CD14-positive monocyte (primary cell): ENCODE results near the gene COL4A4. TPM values are rescaled to one million over a fixed set of nuclear protein-coding genes. Genes with fewer than 3 reads are reported as not detected.

Source experiments
- DNase-seq, 3 donors: peaks; one replicate each; pipeline ENCODE4 v3.0.0-alpha.2; 2011 to 2022
- H2AFZ ChIP-seq: 2 replicates; pipeline ENCODE4 v1.6.0; 2012; ENCODE audit warnings: mild to moderate bottlenecking, low read depth, low read length, inconsistent platforms; ENCODE audit not compliant: insufficient read depth, poor library complexity, severe bottlenecking
- H3K27ac ChIP-seq, 2 donors: 1 replicate in 1 of 2; 2 replicates in 1 of 2; pipeline ENCODE4 v1.5.1; 2012 to 2013; ENCODE audit warnings: low read length in 2 of 2, control low read depth in 1 of 2, inconsistent platforms in 1 of 2, low read depth in 1 of 2, mild to moderate bottlenecking in 1 of 2
- H3K27me3 ChIP-seq, 2 donors: one replicate each; pipeline versions ENCODE4 v1.6.0 to v1.6.1; 2011 to 2013; ENCODE audit warnings: low read length in 2 of 2; ENCODE audit not compliant: control insufficient read depth in 2 of 2, insufficient read depth in 2 of 2
- H3K36me3 ChIP-seq, 2 donors: replicated peaks in 1 of 2; 1 replicate in 1 of 2; 2 replicates in 1 of 2; pipeline versions ENCODE4 v1.5.1 to v1.6.1; 2012 to 2013; ENCODE audit warnings: low read length in 2 of 2, control low read depth in 1 of 2, inconsistent platforms in 1 of 2, mild to moderate bottlenecking in 1 of 2; ENCODE audit not compliant: insufficient read depth in 2 of 2, control insufficient read depth in 1 of 2
- H3K4me1 ChIP-seq, 2 donors: 1 replicate in 1 of 2; 2 replicates in 1 of 2; pipeline versions ENCODE4 v1.5.1 to v1.6.1; 2012 to 2013; ENCODE audit warnings: low read length in 2 of 2, control low read depth in 1 of 2, inconsistent platforms in 1 of 2, mild to moderate bottlenecking in 1 of 2, moderate library complexity in 1 of 2; ENCODE audit not compliant: insufficient read depth in 2 of 2, control insufficient read depth in 1 of 2
- H3K4me2 ChIP-seq: replicated peaks from 2 replicates; pipeline ENCODE3; 2012; ENCODE audit warnings: low read length, moderate library complexity, mild to moderate bottlenecking; ENCODE audit not compliant: poor library complexity, severe bottlenecking; ENCODE audit errors: extremely low read depth
- H3K4me3 ChIP-seq, 3 experiments: fragments of 200-600 bp in 1 of 3; sonication (generic) in 1 of 3; replicated peaks in 1 of 3; 1 replicate in 2 of 3; 2 replicates in 1 of 3; pipeline ENCODE4 v1.5.1; 2011 to 2013; ENCODE audit warnings: low read length in 3 of 3, mild to moderate bottlenecking in 3 of 3, control low read depth in 2 of 3, low read depth in 2 of 3, inconsistent platforms in 1 of 3, moderate library complexity in 1 of 3
- H3K79me2 ChIP-seq: 2 replicates; pipeline ENCODE4 v1.6.0; 2012; ENCODE audit warnings: mild to moderate bottlenecking, control low read depth, inconsistent platforms, low read length, moderate library complexity; ENCODE audit not compliant: insufficient read depth
- H3K9ac ChIP-seq: 2 replicates; pipeline ENCODE4 v1.6.0; 2017; ENCODE audit warnings: low read length, mild to moderate bottlenecking; ENCODE audit not compliant: insufficient read depth, poor library complexity, severe bottlenecking
- H3K9me3 ChIP-seq, 2 donors: replicated peaks in 1 of 2; 1 replicate in 1 of 2; 2 replicates in 1 of 2; pipeline versions ENCODE4 v1.5.1 to v1.6.1; 2012 to 2013; ENCODE audit warnings: low read length in 2 of 2, control low read depth in 1 of 2; ENCODE audit not compliant: control insufficient read depth in 1 of 2, insufficient read depth in 1 of 2
- H4K20me1 ChIP-seq: 2 replicates; pipeline ENCODE4 v1.6.0; 2012; ENCODE audit warnings: mild to moderate bottlenecking, low read length, control low read depth, moderate library complexity; ENCODE audit not compliant: insufficient read depth
- H3K27ac Mint-ChIP-seq, 7 donors: one replicate each; pipeline ENCODE4 v1.8.0; 2020; ENCODE audit warnings: mild to moderate bottlenecking in 7 of 7, mixed read lengths in 7 of 7, moderate library complexity in 6 of 7, inconsistent platforms in 2 of 7
- H3K27me3 Mint-ChIP-seq, 3 donors: one replicate each; pipeline ENCODE4 v1.8.0; 2021 to 2022; ENCODE audit warnings: low read depth in 3 of 3, mild to moderate bottlenecking in 3 of 3, mixed read lengths in 3 of 3, moderate library complexity in 3 of 3, inconsistent platforms in 1 of 3
- H3K36me3 Mint-ChIP-seq, 2 donors: one replicate each; pipeline ENCODE4 v1.8.0; 2020; ENCODE audit warnings: mixed read lengths in 2 of 2, inconsistent platforms in 1 of 2, mild to moderate bottlenecking in 1 of 2
- H3K4me1 Mint-ChIP-seq: one replicate; pipeline ENCODE4 v1.8.0; 2020; ENCODE audit warnings: mild to moderate bottlenecking, mixed read lengths
- H3K4me3 Mint-ChIP-seq, 2 donors: one replicate each; pipeline ENCODE4 v1.8.0; 2020; ENCODE audit warnings: mild to moderate bottlenecking in 2 of 2, mixed read lengths in 2 of 2, moderate library complexity in 1 of 2
- H3K9me3 Mint-ChIP-seq, 7 donors: one replicate each; pipeline ENCODE4 v1.8.0; 2020 to 2022; ENCODE audit warnings: mixed read lengths in 7 of 7, mild to moderate bottlenecking in 6 of 7, moderate library complexity in 6 of 7, inconsistent platforms in 2 of 7
- WGBS: methylation state at CpG from one replicate; pipeline ENCODE4 v1.1.5; 2013; ENCODE audit warnings: missing lambda C conversion rate; ENCODE audit not compliant: insufficient coverage; 5-methylcytosine and 5-hydroxymethylcytosine counted together
- intact Hi-C, 2 donors: fragments of 100-400 bp; cut with micrococcal nuclease; formaldehyde crosslinking; loops; one replicate each; pipeline versions ENCODE4 v1.15.0 to v1.15.1; 2023
- polyA plus RNA-seq, 3 donors: library from polyadenylated mRNA; depleted of rRNA in 1 of 3; unstranded in 2 of 3; stranded (reverse) in 1 of 3; fragments of 300-500 nt in 2 of 3; fragments of >200 nt in 1 of 3; fragmentation: Illumina TruSeq in 2 of 3; gene quantifications; 1 replicate in 2 of 3; 2 replicates in 1 of 3; pipeline ENCODE4 v1.2.3, GENCODE V29; 2012 to 2021
- TF ChIP-seq, protein P1 (sequence below): fragments of 200-600 bp; IDR thresholded peaks from one replicate; pipeline ENCODE4 v1.8.0; 2022; ENCODE audit warnings: antibody characterized with exemption, mild to moderate bottlenecking

The COL4A4 gene
- polyA plus RNA-seq, 3 donors: 0.03 TPM; not detected in 2

GRCh38 chr2:227123697-227124096 lies 40.3 kb downstream of the COL4A4 start:
- H3K79me2 ChIP-seq: no peaks in the 10 kb centered on the region
- no peaks in the 10 kb centered on the region for H4K20me1 ChIP-seq
- intact Hi-C loops: loop anchor here in 1 of 2 donors (10.0 kb wide), 1 partner anchor 641 kb away; no protein-coding TSS in a partner anchor
- no peak overlapping the region for H3K4me3 Mint-ChIP-seq
- H3K4me1 Mint-ChIP-seq: no peaks in the 10 kb centered on the region
- peaks cover 3 to 7% (median 5%) of the 10 kb centered on the region in 3 donors for H3K27me3 Mint-ChIP-seq
- TF ChIP-seq, protein P1, sequence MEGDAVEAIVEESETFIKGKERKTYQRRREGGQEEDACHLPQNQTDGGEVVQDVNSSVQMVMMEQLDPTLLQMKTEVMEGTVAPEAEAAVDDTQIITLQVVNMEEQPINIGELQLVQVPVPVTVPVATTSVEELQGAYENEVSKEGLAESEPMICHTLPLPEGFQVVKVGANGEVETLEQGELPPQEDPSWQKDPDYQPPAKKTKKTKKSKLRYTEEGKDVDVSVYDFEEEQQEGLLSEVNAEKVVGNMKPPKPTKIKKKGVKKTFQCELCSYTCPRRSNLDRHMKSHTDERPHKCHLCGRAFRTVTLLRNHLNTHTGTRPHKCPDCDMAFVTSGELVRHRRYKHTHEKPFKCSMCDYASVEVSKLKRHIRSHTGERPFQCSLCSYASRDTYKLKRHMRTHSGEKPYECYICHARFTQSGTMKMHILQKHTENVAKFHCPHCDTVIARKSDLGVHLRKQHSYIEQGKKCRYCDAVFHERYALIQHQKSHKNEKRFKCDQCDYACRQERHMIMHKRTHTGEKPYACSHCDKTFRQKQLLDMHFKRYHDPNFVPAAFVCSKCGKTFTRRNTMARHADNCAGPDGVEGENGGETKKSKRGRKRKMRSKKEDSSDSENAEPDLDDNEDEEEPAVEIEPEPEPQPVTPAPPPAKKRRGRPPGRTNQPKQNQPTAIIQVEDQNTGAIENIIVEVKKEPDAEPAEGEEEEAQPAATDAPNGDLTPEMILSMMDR: no peak
- H2AFZ ChIP-seq: no peak overlapping the region
- H3K4me3 ChIP-seq: no peak overlapping the region
- H3K27me3 ChIP-seq: no peaks in the 10 kb centered on the region
- H3K4me2 ChIP-seq: no peak overlapping the region
- H3K9ac ChIP-seq: no peak overlapping the region
- H3K36me3 Mint-ChIP-seq: no peaks in the 10 kb centered on the region
- no peaks in the 10 kb centered on the region for H3K36me3 ChIP-seq
- WGBS: 90% methylated on average over 4 of the region's 4 CpGs
- no peaks in the 10 kb centered on the region for H3K9me3 ChIP-seq
- H3K27ac Mint-ChIP-seq: no peak overlapping the region
- DNase-seq: no peak
- no peaks in the 10 kb centered on the region for H3K4me1 ChIP-seq
- H3K27ac ChIP-seq: no peak overlapping the region
- H3K9me3 Mint-ChIP-seq: peaks cover 0 to 1% (median 0%) of the 10 kb centered on the region in 7 donors

DNA sequence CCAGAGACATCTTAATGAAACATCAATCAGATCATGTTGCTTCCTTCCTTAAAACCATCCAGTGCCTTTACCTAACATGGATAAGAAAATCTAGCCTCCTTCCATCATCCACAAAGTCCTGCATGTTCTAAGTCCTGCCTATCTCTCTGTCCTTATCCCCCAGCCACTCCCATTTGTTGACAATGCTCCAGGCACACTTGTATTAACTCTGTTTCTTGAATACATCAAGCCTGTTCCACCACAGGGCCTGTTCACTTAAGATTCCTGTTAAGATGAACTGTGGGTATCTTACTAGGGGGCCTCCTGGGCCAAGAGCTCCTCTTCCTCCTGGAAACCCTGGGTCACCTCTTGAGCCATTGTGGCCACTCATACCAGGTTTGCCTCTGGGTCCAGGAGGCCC lies 45.7 kb downstream of the COL4A4 start:
- TF ChIP-seq, protein P1: no peak
- no peak overlapping the region for H3K4me3 ChIP-seq
- DNase-seq: no peak
- peaks cover 2 to 6% (median 3%) of the 10 kb centered on the region in 3 donors for H3K27me3 Mint-ChIP-seq
- H3K36me3 Mint-ChIP-seq: no peaks in the 10 kb centered on the region
- no peaks in the 10 kb centered on the region for H3K79me2 ChIP-seq
- H3K27me3 ChIP-seq: no peaks in the 10 kb centered on the region
- no peaks in the 10 kb centered on the region for H3K36me3 ChIP-seq
- H3K9me3 Mint-ChIP-seq: peaks cover 0 to 1% (median 0%) of the 10 kb centered on the region in 7 donors
- intact Hi-C loops: no loop called here
- H3K4me1 ChIP-seq: no peaks in the 10 kb centered on the region
- no peak overlapping the region for H3K27ac ChIP-seq
- no peak overlapping the region for H3K27ac Mint-ChIP-seq
- no peaks in the 10 kb centered on the region for H3K9me3 ChIP-seq
- H3K4me1 Mint-ChIP-seq: peaks cover 5% of the 10 kb centered on the region
- no peak overlapping the region for H3K9ac ChIP-seq
- H3K4me2 ChIP-seq: no peak overlapping the region
- H3K4me3 Mint-ChIP-seq: no peak overlapping the region
- H4K20me1 ChIP-seq: no peaks in the 10 kb centered on the region
- no peak overlapping the region for H2AFZ ChIP-seq
